NCI-H774 (cell line): ENCODE measurements around the gene PHRF1.

Source experiments
- DNase-seq: peaks from one replicate; lab custom pipeline; 2025; lab: John Stamatoyannopoulos, UW

The PHRF1 gene

DNA sequence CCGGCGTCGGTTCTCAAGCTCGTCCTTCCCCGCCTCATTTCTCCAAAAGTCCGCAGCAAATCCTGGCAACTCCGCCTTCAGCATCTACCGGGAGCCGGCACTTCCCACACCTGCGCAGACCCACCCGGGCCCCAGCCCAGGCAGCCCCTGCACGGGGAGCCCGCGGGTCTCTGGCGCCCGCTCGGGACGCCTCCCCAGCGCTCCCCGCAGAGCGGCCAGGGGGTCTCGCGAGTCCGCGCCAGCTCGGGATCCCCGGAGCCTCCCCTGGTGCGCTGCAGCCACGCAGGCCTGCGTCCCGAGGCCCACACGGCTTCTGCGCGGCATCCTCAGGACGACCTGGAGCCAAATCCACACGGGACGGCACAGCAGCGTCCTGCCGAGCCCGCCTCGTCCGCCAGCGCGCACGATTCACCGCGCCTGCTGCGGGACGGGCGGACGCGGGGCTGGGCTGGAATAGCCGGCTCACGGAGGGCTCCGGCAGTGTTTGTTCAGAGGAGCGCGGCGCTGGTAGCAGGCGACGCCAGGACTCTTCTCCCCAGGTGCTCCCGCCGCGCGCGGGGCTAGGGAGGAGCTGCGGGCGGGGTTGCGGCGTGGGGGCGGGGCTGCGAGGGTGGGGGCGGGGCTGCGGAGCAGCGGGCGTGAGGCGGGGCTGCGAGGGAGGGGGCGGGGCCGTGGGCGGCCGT lies 816 bp upstream of the PHRF1 start:
- peak; percentile 73 for DNase-seq

DNA sequence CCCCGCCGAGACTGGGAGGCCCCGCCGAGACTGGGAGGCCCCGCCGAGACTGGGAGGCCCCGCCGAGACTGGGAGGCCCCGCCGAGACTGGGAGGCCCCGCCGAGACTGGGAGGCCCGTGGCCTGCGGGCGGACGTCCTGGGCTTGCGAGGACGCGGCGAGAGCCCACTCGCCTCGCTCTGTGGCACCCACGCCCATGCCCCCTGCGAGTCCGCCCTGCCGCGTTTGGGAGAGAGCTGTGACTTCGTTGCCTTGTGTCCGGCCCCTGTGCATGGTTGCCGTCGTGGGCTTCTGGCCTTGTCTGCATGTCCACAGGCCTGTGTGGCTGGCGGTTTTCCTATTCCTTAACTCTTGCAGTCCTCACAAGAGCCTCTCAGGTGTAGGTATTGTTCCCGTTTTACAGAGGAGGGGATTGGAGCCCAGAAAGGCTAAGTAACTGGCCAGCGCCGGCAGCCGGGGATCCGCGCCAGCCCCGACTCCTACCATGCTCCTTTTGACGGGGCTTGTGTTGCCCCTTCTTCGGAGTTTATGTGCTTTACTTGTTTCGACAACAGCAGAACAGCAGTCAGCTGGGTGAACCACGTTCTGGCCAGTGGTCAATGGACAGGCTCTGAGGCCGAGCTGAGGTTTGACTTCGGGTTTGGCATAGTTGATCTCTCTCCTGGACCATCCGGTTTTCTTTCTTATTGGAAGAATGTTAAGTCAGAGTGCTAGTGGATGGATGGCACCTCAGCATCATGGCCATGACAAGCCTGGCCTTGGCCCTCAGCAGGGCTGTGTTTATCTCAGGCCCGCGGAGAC lies 741 bp downstream of the PHRF1 start:
- DNase-seq, result no peak

DNA sequence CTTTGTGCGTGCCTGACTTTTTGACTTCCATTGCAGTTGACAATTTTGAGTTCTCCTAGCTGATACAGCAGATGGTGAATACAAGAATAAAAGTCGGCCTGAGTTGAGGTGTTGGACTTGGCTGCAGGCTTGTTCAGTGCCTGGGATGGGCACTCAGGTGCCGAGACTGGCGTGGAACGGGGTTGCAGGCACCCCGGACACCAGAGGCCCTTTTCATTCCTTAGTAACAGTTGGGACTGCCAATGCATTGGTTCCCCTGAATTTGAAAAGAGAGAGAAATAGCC lies 1.3 kb downstream of the PHRF1 start:
- no peak for DNase-seq

DNA sequence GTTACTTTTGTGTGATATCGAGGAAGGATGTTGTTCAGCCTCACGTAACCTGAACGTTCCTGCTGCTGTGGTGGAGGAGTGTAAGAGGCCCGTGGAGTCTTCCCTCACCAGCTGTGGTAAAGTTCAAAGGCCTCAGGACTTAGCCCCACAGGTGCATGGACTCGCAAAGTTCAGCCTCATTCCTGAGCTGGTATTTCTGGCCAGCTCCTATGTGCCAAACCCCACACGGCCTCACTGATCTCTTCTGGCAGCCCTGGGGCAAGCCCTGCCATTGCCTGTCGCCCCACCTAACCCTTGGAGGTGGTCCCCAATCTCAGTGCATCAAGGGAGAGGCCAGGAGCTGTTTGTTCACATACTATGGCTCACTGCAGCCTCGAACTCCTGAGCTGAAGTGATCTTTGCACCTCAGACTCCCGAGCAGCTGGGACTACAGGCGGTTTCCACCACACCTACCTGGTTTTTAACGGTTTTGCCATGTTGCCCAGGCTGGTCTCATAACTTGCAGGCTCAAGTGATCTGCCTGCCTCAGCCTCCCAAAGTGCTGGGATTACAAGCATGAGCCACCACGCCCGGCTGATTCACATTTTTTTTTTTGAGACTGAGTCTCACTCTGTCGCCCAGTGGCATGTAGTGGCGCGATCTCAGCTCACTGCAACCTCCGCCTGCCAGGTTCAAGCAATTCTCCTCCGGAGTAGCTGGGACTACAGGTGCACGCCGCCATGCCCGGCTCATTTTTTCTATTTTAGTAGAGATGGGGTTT lies 2.2 kb downstream of the PHRF1 start:
- DNase-seq, result no peak

DNA sequence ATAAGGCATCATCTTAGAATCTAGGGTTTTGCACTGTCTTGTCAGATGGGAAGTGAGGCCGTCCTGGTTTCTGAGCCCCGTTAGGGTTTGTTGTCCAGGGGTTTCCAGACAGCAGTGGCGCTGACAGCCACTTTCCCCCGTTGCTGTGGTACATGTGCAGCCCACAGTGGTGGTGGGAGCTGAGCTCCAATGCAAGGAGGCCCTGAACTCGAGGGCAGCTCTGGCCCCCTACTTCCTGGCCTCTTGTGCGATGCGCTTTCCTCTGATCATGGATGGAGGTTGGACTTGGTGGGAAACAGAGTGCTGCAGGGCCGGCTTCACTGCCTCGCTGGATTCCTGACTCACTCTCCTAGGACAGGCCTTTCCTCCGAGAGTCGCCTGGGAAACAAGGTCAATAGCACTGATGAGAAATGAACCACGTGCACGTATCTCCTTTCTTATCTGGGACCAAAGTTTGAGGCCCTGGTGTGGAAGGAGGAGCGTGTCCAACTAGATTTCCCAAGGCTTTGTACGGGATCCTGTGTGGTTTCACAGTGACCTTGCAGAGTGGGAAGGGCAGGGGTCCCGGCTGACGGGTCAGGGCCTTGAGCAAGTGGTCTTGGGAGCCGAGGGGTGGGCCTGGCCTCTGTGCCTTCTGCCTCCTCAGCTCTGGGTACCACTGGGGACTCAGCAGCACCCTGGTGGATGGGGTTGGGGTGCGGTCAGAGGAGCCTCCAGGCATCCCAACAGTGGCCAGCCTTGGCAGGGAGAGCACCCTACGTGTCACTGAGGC lies 3.7 kb downstream of the PHRF1 start:
- DNase-seq, result no peak

DNA sequence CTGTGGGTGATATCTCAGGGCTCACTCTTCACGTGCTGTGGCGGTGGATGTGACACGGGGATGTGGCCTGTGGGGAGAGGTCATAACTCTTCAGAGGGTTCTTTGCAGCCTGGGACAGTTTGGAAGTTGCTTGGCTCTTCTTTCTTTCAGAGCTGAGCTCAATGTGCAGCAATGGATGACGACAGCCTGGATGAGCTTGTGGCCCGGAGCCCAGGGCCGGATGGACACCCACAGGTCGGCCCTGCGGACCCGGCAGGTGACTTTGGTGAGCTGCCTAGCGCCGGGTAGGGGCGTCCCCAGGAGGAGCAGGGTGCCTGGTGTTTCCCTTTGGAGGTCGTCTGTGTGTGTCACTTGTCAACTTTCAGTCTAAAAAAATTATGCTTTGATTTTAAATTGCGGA lies 5.1 kb downstream of the PHRF1 start:
- no peak for DNase-seq

DNA sequence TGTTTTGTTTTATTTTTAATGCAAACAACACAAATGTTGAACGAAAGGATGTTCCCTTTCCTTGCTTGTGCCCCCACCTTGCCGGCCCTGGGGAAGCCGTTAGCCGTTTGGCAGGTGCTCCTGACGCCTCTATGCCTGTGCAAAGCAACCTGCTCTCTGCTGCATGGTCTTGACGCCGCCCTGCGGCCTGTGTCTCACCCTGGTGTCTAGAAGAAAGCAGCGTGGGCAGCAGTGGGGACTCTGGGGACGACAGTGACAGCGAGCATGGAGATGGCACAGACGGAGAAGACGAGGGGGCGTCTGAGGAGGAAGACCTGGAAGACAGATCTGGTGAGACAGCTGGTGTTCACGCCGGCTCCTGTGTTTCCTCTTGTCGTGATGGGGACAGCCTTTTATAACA lies 5.5 kb downstream of the PHRF1 start:
- no peak for DNase-seq

DNA sequence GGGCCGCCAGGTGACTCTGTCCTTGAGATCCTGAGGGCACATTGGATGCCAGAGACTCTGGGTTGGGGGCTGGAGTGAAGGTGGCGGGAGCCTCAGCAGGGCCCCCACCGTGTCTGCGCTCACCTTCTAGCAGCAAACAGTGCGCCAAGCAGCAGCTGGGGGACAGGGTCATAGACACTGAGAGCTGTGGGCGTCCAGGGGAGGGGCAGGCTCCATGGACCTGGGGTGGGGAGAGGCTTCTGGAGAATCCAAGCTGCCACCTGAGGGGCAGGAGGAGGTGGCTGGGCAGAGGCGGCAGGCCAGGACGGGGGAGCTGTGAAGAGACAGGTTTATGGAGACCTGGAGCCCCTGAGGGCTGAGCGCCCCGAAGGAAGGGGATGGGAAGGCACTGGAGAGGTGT lies 8.0 kb downstream of the PHRF1 start:
- DNase-seq, result no peak

DNA sequence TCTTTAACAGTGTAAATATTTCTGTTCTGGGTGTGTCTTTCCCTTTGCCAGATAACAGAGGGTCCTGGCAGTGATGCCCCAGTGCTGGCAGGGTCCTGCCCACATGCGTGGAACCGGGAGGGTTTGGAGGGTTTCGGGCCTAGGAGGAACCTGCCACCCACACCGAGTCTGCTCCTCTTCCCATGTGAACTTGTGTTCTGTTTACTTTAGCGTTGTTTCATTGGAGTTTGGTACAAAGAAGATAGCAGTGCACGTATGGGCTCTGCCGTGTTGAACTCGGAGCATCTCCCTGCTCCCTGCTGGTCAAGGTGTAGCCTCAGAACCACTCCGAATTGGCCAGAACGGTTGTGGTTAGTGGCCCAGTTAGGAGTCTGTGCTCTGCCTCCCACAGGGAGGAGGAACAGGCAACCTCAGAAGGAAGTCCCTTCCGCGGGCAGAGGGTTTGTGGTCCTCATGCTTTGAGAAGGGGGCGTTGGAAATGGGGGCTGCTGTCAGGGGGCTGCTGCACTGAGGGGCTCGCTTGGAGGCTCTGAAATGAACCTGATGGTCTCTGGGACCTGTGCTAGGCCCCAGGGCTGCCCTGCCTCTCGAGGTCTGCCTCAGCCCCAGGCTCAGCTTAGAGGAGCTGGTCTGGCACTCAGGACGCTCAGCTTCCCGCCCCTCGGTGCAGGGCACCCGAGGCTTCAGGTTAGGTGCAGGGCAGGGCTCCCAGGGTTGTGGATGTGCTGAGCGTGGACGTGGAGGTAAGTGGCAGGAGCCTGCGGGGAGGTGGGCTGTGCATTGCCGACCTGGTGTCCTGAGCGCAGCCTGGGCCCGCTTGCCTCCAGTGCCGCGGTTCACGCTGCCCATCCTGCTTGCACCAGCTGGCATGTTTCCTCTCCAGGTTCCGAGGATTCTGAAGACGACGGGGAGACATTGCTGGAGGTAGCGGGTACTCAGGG lies 10.4 kb downstream of the PHRF1 start:
- no peak for DNase-seq

DNA sequence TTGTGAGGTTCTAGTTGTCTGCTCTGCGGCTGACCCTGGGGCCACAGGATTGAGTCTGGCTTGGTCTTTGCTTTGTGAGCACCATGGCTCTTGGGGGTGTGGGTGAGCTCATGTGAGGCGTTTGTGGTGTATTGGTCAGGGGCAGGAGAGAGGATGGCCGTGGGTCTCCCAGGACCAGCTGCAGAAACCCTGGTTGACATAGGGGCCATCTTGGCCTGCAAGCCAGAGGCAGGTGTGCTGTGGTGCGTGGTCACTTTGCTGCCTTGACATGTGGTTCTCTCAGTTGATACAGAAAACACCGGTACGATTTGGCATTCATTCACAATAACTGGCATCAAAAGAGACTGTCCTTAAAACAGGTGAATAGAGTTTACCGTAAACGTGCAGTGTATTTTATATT lies 11.3 kb downstream of the PHRF1 start:
- no peak for DNase-seq

DNA sequence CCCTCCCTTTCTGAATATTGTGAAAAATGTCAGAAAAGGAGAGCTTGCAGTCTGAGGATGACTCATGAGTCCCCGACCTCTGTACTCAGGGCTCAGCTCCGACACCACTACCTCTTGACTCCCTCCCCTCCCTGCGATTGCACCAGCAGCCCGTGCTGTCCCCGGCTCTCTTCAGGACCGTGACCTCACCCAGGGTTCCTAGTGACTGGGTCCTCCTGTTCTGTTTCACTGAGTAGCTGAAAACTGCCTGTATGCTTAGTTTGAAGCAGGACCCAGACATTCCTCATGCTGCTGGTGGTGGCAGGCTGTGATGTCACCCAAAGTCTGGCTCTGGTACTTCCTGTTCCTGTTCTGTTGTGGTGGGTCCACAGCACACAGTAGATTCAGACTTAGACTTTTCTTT lies 11.7 kb downstream of the PHRF1 start:
- no peak for DNase-seq

DNA sequence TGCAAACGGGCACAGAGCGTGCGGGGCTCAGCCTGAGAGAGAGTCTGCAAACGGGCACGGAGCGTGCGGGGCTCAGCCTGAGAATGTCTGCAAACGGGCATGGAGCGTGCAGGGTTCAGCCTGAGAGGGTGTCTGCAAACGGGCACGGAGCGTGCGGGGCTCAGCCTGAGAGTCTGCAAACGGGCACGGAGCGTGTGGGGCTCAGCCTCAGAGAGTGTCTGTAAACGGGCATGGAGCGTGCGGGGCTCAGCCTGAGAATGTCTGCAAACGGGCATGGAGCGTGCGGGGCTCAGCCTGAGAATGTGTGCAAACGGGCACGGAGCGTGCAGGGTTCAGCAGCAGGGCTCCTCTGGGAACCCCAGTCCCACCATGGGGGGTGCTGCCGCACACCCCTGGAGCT lies 13.5 kb downstream of the PHRF1 start:
- no peak for DNase-seq

DNA sequence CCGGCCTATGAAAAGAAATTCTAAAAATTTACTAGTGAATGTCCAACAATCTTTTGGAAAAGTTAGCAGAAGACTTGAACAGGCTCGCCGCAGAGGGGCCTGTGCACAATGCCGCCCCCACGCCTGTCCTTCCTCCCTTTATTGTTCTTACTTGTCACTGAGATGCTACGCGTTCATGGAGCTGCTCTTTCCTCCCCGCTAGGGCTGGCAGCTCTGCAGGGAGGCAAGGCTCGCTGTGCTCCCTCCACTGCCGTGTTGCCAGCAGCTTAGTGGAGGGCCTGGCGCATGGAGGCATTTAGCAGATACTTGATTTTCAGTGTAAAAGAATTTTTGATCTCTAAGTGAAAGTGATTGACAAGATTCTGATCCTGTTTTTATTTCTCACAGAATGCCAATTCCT lies 14.7 kb downstream of the PHRF1 start:
- no peak for DNase-seq

DNA sequence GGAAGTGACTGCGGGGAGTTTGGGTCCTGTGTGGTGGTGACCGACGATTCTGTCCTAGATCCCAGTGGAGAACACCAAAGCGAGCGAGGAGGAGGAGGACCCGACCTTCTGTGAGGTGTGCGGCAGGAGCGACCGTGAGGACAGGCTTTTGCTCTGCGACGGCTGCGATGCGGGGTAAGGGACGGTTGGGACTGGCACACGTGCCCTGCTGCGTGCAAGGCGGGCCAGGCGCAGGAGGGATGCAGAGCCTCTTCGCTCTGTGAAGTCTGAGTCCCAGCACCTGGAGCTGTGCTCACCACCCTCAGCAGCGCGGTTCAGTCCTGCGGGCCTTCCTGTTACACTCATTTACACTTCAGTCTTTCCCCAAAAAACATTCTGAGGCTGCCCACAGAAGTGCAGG lies 16.2 kb downstream of the PHRF1 start:
- DNase-seq, result no peak

DNA sequence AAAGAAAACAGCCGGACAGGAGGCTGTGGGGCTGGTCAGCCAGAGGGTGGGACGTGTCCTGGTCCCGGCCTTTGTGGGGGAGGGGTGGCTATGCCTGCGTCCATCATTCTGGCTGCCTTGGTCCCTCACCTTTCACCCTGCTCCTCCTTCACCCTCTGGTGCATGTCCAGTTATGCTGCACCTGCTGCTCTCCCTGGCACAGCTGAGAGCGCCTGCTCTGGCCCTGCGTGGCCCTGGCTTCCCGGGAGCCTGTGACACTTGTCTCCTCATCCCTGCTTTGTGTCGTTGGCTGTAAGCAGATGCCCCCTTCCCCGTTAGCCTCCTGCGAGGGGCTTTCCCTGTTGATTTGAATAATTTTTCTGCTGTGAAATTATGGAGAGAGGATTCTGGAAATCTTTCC lies 16.6 kb downstream of the PHRF1 start:
- DNase-seq, result no peak

DNA sequence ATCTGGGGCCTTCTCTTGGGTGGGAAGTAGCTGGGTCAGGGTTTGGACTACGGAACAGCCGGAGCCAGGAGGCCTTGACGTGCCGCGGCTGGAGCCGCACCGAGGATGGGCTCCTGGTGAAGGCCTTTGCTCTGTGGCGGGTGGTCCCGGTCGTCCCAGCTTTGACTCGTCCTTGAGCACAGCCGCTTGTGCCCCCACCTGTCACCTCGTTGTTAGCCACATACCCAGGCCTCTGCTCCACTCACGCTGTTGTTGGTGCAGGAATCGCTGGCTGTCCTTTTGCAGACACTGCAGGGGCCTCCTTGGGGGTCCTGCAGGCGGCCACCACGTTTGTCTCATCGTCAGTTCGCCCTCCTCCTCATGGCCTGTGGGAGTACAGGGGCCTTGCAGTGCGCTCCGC lies 17.1 kb downstream of the PHRF1 start:
- DNase-seq, result no peak

DNA sequence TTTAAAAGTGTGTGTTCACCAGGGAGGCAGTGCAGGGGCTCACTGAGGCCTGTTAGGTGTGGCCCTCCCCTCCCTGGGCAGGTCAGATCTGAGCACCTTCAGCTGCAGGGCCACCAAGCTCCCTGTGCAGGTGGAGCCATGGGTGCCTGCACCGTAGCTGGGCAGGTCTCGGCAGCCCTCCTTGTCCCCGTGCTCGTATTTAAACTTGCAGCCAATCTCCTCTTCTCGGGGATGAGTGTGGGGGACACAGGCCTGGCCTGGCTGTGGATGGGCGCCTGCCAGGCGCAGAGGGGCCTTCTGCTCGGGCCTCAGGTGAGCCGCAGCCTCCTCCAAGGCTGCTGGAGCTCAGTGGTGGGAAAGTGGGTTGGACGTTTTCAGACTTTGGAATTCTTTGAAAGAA lies 19.1 kb downstream of the PHRF1 start:
- no peak for DNase-seq

DNA sequence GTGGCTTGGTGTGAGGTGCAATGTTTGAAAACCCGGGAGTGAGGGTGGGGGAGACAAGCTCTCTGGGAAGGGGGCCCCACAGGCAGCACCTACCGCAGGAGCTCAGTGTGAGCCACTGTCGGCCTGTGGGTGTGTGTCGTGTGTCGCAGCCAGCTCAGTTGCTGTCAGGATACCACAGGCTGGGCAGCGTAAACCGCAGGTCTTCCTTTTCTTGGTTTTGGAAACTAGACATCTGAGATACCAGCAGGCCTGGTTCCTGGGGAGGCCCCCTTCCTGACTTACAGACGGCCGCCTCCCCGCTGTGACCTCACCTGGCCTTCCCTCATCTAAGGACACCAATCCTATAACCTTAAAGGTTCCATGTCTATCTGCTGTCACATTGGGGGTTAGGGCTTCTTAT lies 20.1 kb downstream of the PHRF1 start:
- no peak for DNase-seq

DNA sequence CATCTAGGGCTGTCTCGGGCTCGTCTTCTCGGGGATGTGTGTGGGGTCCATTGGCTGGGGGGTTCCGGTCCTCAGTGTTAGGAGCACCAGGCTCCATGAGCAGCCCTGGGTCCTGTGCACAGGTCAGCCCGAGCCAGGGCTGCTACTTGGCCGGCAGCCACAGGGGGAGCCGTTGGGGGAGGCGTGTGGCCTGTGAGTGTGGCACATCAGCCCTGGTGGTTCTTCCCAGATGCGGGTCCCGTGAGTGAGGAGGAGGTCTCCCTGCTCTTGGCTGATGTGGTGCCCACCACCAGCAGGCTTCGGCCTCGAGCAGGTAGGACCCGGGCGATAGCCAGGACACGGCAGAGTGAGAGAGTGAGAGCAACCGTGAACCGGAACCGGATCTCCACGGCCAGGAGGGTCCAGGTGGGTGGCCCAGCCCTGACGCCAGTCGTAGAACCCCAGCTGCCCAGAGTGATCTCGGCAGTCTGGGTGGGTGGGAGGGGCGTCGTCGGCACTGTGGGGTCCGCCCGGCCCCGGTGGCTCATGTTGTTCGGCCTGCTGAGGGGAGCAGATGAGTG lies 21.0 kb downstream of the PHRF1 start:
- no peak for DNase-seq

DNA sequence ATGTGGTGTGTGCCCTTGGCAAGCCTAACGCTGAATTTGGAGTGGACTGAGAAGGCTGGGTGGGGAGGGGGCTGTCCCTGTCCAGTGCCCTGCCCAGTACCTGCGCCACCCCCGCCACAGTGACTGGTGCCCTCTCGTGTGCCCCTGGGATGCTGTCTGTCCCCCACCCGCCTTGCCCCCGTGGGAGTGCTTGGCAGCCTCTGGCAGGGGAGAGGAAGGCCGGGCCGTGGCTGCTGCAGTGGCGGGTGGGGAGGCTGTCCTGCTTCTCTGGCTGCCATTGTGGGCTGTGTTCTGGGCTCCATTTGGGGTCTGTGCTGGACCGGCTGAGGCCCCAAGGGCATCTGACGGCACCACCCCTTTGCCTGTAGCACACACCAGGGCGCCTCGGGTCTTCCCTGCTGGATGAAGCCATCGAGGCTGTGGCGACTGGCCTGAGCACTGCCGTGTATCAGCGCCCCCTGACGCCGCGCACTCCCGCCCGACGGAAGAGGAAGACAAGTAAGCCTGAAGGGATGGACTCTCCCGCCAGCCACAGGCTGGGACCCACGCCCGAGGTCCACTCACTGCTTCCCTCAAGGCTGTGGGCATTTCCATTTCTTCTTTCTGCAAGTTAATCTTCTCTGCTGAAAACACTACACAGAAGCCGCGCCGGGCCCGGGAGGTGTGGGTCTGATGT lies 21.9 kb downstream of the PHRF1 start:
- DNase-seq, result no peak
